Ovary (tissue), 3 donors: ENCODE data around the gene CEP120.

Experiments
- EP300 ChIP-seq: sonication (generic); formaldehyde crosslinking; IDR thresholded peaks from one replicate; pipeline ENCODE4 v1.6.1; 2017; ENCODE audit warnings: antibody characterized with exemption
- POLR2A ChIP-seq: fragments of 450-650 bp; IDR thresholded peaks from one replicate; pipeline ENCODE4 v1.6.1; 2017; ENCODE audit warnings: antibody characterized with exemption, mild to moderate bottlenecking, moderate library complexity
- TF ChIP-seq, protein P1 (sequence below), 3 donors: fragments of 450-650 bp in 2 of 3; fragments of 200-600 bp in 1 of 3; IDR thresholded peaks; one replicate each; pipeline versions ENCODE4 v1.5.1 to v1.8.0; 2016 to 2022; ENCODE audit warnings: antibody characterized with exemption in 3 of 3, mild to moderate bottlenecking in 1 of 3
- donor health status: DM: no; HTN: no; CAD: no.

DNA sequence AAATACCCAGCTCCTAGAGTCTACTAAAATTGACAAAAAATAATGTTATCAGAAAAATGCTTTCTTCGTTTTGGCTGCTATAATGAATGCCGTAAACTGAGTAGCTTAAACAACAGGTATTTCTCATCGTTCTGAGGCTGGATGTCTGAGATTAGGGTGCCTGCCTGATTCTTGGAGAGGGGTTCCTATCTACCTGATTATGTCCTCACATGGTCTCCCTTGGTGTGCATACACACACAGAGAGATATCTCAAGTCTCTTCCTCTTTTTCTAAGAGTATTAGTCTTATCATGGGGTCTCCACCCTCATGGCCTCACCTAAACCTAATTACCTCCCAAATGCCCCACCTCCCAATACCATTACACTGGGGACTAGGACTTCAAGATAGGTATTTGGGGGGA lies 48.2 kb upstream of the CEP120 start:
- TF ChIP-seq, protein P1, sequence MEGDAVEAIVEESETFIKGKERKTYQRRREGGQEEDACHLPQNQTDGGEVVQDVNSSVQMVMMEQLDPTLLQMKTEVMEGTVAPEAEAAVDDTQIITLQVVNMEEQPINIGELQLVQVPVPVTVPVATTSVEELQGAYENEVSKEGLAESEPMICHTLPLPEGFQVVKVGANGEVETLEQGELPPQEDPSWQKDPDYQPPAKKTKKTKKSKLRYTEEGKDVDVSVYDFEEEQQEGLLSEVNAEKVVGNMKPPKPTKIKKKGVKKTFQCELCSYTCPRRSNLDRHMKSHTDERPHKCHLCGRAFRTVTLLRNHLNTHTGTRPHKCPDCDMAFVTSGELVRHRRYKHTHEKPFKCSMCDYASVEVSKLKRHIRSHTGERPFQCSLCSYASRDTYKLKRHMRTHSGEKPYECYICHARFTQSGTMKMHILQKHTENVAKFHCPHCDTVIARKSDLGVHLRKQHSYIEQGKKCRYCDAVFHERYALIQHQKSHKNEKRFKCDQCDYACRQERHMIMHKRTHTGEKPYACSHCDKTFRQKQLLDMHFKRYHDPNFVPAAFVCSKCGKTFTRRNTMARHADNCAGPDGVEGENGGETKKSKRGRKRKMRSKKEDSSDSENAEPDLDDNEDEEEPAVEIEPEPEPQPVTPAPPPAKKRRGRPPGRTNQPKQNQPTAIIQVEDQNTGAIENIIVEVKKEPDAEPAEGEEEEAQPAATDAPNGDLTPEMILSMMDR (IDR thresholded peaks at IDR 0.05), result no peak
- TF ChIP-seq POLR2A, result no peak
- TF ChIP-seq EP300, result no peak
